GM18499 (cell line): ENCODE measurements around the gene MAPK8.
"Not testable (repeated sequence)": the region's sequence is repeated elsewhere in the genome, so short reads cannot be mapped to it uniquely, and the experiment has no call there.

Source experiments
- ATAC-seq: cut with Tn5 transposase; IDR thresholded peaks from one replicate; pipeline ENCODE4 v1.9.1; 2021; ENCODE audit warnings: moderate number of reproducible peaks; ENCODE audit not compliant: insufficient read depth, unreplicated experiment

MAPK8 gene

GRCh38 chr10:48332166-48332870 lies 25.8 kb downstream of the MAPK8 start:
- ATAC-seq, result no peak

GRCh38 chr10:48332871-48333216 lies 26.4 kb downstream of the MAPK8 start:
- ATAC-seq, result no peak

GRCh38 chr10:48333856-48334255 lies 27.4 kb downstream of the MAPK8 start:
- ATAC-seq, result no peak

GRCh38 chr10:48335788-48336187 lies 29.3 kb downstream of the MAPK8 start:
- ATAC-seq, result no peak

GRCh38 chr10:48336978-48337599 lies 30.6 kb downstream of the MAPK8 start:
- peak; percentile 87 for ATAC-seq

- no peak for ATAC-seq
Observed at GRCh38 chr10:48340734-48341133, 34.3 kb downstream of the MAPK8 start.

GRCh38 chr10:48343106-48343505 lies 36.6 kb downstream of the MAPK8 start:
- no peak for ATAC-seq

GRCh38 chr10:48343921-48344598 lies 37.6 kb downstream of the MAPK8 start:
- ATAC-seq, result no peak

- ATAC-seq, result not testable (repeated sequence)
Observed at GRCh38 chr10:48346248-48346647, 39.8 kb downstream of the MAPK8 start.

GRCh38 chr10:48347539-48347938 lies 41.1 kb downstream of the MAPK8 start:
- ATAC-seq, result not testable (repeated sequence)

- ATAC-seq, result not testable (repeated sequence)
Observed at GRCh38 chr10:48347943-48348342, 41.5 kb downstream of the MAPK8 start.

- ATAC-seq, result no peak
Observed at GRCh38 chr10:48353246-48353645, 46.8 kb downstream of the MAPK8 start.

GRCh38 chr10:48357631-48358030 lies 51.2 kb downstream of the MAPK8 start:
- no peak for ATAC-seq

- ATAC-seq, result no peak
Observed at GRCh38 chr10:48358162-48358561, 51.7 kb downstream of the MAPK8 start.

GRCh38 chr10:48358838-48359237 lies 52.4 kb downstream of the MAPK8 start:
- no peak for ATAC-seq

GRCh38 chr10:48361176-48361575 lies 54.7 kb downstream of the MAPK8 start:
- ATAC-seq, result no peak

GRCh38 chr10:48363617-48364355 lies 57.3 kb downstream of the MAPK8 start:
- ATAC-seq, result no peak

- no peak for ATAC-seq
Observed at GRCh38 chr10:48364659-48365405, 58.4 kb downstream of the MAPK8 start.

GRCh38 chr10:48365668-48366067 lies 59.2 kb downstream of the MAPK8 start:
- ATAC-seq, result no peak

GRCh38 chr10:48366261-48366660 lies 59.8 kb downstream of the MAPK8 start:
- ATAC-seq, result no peak
